Measurements from ENCODE around the gene SORCS2.

GRCh38 chr4:7666744-7667143 is 474.4 kb downstream of the SORCS2 start:
- TF ChIP-seq POLR2AphosphoS5 (IDR thresholded peaks at IDR 0.05) (no peak), POLR2A (IDR thresholded peaks at IDR 0.05) (no peak)
